Measurements from ENCODE around the gene SH3PXD2A.

GRCh38 chr10:103791858-103792257 is 63.5 kb downstream of the SH3PXD2A start:
- TF ChIP-seq CTCF (IDR thresholded peaks at IDR 0.05) (no peak), POLR2A (IDR thresholded peaks at IDR 0.05) (no peak)
